KOPT-K1 (cell line): ENCODE data around the gene RING1.

ENCODE experiments used
- H3K27ac ChIP-seq: fragments of 200-600 bp; sonication (generic); 2 replicates; pipeline ENCODE4 v1.5.1; 2016; ENCODE audit warnings: antibody characterized with exemption, mild to moderate bottlenecking, low read depth, low read length; ENCODE audit not compliant: poor library complexity, severe bottlenecking
- H3K36me3 ChIP-seq: fragments of 200-600 bp; sonication (generic); 2 replicates; pipeline ENCODE4 v1.5.1; 2017; ENCODE audit warnings: antibody characterized with exemption, mild to moderate bottlenecking, low read length, moderate library complexity; ENCODE audit not compliant: insufficient read depth
- H3K9me3 ChIP-seq: fragments of 200-600 bp; sonication (generic); 2 replicates; pipeline ENCODE4 v1.5.1; 2017; ENCODE audit warnings: antibody characterized with exemption, low read length, mild to moderate bottlenecking; ENCODE audit not compliant: insufficient read depth, poor library complexity, severe bottlenecking

RING1 gene

GRCh38 chr6:33181141-33181540 lies 27.2 kb upstream of the RING1 start:
- peaks cover 13% of the 10 kb centered on the region for H3K9me3 ChIP-seq
- H3K27ac ChIP-seq, result no peak overlapping the region
- no peaks in the 10 kb centered on the region for H3K36me3 ChIP-seq

GRCh38 chr6:33183071-33183683 lies 25.1 kb upstream of the RING1 start:
- Histone ChIP-seq H3K27ac (peak overlapping the region; percentile 11), H3K9me3 (peaks cover 13% of the 10 kb centered on the region)

GRCh38 chr6:33185190-33185589 lies 23.1 kb upstream of the RING1 start:
- H3K9me3 ChIP-seq, result peaks cover 13% of the 10 kb centered on the region

More at GRCh38 chr6:33183071-33183683, 25.1 kb upstream of the RING1 start:
- no peaks in the 10 kb centered on the region for H3K36me3 ChIP-seq

GRCh38 chr6:33185654-33186187 lies 22.6 kb upstream of the RING1 start:
- peaks cover 13% of the 10 kb centered on the region for H3K9me3 ChIP-seq
- no peaks in the 10 kb centered on the region for H3K36me3 ChIP-seq
- H3K27ac ChIP-seq, result no peak overlapping the region

More at GRCh38 chr6:33185190-33185589, 23.1 kb upstream of the RING1 start:
- Histone ChIP-seq H3K27ac (no peak overlapping the region), H3K36me3 (no peaks in the 10 kb centered on the region)

- Histone ChIP-seq H3K9me3 (peaks cover 11% of the 10 kb centered on the region), H3K27ac (no peak overlapping the region), H3K36me3 (no peaks in the 10 kb centered on the region)
Observed at GRCh38 chr6:33187809-33188208, 20.5 kb upstream of the RING1 start.

- Histone ChIP-seq H3K36me3 (peaks cover 7% of the 10 kb centered on the region), H3K27ac (no peak overlapping the region), H3K9me3 (no peaks in the 10 kb centered on the region)
Observed at GRCh38 chr6:33189164-33189563, 19.1 kb upstream of the RING1 start.

GRCh38 chr6:33189625-33190448 lies 18.5 kb upstream of the RING1 start:
- Histone ChIP-seq H3K9me3 (no peaks in the 10 kb centered on the region), H3K27ac (no peak overlapping the region), H3K36me3 (peaks cover 14% of the 10 kb centered on the region)

GRCh38 chr6:33190504-33191107 lies 17.7 kb upstream of the RING1 start:
- Histone ChIP-seq H3K9me3 (no peaks in the 10 kb centered on the region), H3K36me3 (peaks cover 22% of the 10 kb centered on the region), H3K27ac (no peak overlapping the region)

- Histone ChIP-seq H3K9me3 (no peaks in the 10 kb centered on the region), H3K27ac (no peak overlapping the region), H3K36me3 (peaks cover 31% of the 10 kb centered on the region)
Observed at GRCh38 chr6:33191383-33192104, 16.8 kb upstream of the RING1 start.

GRCh38 chr6:33192105-33192646 lies 16.1 kb upstream of the RING1 start, which contains the start of gene COL11A2:
Gene COL11A2 (minus strand): TSS chr6:33192467. CDS start chr6:33192240, 227 bp downstream.
- H3K36me3 ChIP-seq, result peaks cover 36% of the 10 kb centered on the region
- H3K9me3 ChIP-seq, result no peaks in the 10 kb centered on the region
- H3K27ac ChIP-seq, result no peak within 1 kb of the TSS

- Histone ChIP-seq H3K9me3 (no peaks in the 10 kb centered on the region), H3K27ac (no peak overlapping the region)
Observed at GRCh38 chr6:33192671-33193602, 15.4 kb upstream of the RING1 start.

GRCh38 chr6:33193619-33194018 lies 14.7 kb upstream of the RING1 start:
- Histone ChIP-seq H3K9me3 (no peaks in the 10 kb centered on the region), H3K36me3 (peaks cover 42% of the 10 kb centered on the region), H3K27ac (no peak overlapping the region)

More at GRCh38 chr6:33192671-33193602, 15.4 kb upstream of the RING1 start:
- peaks cover 42% of the 10 kb centered on the region for H3K36me3 ChIP-seq

GRCh38 chr6:33194431-33194979 lies 13.8 kb upstream of the RING1 start:
- H3K27ac ChIP-seq, result no peak overlapping the region
- peaks cover 42% of the 10 kb centered on the region for H3K36me3 ChIP-seq
- H3K9me3 ChIP-seq, result no peaks in the 10 kb centered on the region
